ENCODE results near the gene AGT. TPM values are rescaled to one million over a fixed set of nuclear protein-coding genes. Genes with fewer than 3 reads are reported as not detected.
A peak's percentile ranks its signal among the peaks of the same experiment; 100 is the strongest.

The AGT gene
- total and polyA plus RNA-seq, 2 experiments from 2014 or later, result 0.11 TPM; not detected in 1

DNA sequence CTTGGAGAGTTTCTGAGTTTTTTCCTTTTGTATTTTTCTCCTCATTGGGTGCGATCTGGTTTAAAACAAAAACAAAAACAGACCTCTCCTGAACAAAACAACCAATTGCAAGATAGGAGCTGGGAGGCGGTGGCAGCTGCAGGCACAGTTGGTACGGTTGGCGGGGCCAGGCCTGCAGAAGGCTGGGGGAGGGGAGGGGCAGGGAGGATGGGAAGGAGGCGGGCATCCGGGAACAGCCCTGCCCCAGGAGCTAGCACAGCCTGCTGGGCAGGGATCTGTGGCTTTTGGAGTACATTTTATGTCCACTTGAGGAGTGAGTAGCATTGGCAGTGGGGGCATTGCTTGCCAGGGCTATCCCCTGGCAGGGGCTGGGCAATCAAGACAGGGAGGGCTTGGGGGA is 38.5 kb upstream of the AGT start:
- Histone ChIP-seq H3K4me1 (ENCODE audit: insufficient read depth) (peaks cover 40% of the 10 kb centered on the region), H3K4me3 (peak overlapping the region; percentile 31; the same call in 1 of the 2 replicates), H3K27me3 (ENCODE audit: insufficient read depth) (peaks cover 4% of the 10 kb centered on the region; the same call in 1 of the 2 replicates), H3K9me2 (ENCODE audit: insufficient read depth) (no peaks in the 10 kb centered on the region), H3K27ac (ENCODE audit: low read depth) (no peak overlapping the region), H2AFZ (peak overlapping the region; percentile 63), H3K79me2 (replicated peaks; ENCODE audit: insufficient read depth) (no peaks in the 10 kb centered on the region), H3K36me3 (ENCODE audit: insufficient read depth) (no peaks in the 10 kb centered on the region), H4K20me1 (replicated peaks; ENCODE audit: insufficient read depth) (no peaks in the 10 kb centered on the region), H3F3A (replicated peaks; ENCODE audit: low read depth) (no peaks in the 10 kb centered on the region; the same call in 1 of the 2 replicates), H3K4me2 (peak overlapping the region; percentile 74)
- TF ChIP-seq JUNB (IDR thresholded peaks at IDR 0.05; ENCODE audit: unreplicated experiment) (no peak), EZH2phosphoT487 (IDR thresholded peaks at IDR 0.05; ENCODE audit: unreplicated experiment) (no peak)
- TF ChIP-seq, protein P1, sequence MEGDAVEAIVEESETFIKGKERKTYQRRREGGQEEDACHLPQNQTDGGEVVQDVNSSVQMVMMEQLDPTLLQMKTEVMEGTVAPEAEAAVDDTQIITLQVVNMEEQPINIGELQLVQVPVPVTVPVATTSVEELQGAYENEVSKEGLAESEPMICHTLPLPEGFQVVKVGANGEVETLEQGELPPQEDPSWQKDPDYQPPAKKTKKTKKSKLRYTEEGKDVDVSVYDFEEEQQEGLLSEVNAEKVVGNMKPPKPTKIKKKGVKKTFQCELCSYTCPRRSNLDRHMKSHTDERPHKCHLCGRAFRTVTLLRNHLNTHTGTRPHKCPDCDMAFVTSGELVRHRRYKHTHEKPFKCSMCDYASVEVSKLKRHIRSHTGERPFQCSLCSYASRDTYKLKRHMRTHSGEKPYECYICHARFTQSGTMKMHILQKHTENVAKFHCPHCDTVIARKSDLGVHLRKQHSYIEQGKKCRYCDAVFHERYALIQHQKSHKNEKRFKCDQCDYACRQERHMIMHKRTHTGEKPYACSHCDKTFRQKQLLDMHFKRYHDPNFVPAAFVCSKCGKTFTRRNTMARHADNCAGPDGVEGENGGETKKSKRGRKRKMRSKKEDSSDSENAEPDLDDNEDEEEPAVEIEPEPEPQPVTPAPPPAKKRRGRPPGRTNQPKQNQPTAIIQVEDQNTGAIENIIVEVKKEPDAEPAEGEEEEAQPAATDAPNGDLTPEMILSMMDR (conservative IDR thresholded peaks at IDR 0.05; ENCODE audit: low read depth in 2 of 2), result 0 out of 4 replicates have a peak, but pooled peaks of 1 of the 2 experiments have one; percentile 6
- no peaks in the 10 kb centered on the region for H3K36me3 Mint-ChIP-seq (ENCODE audit: low read depth)
- H3K4me3 Mint-ChIP-seq, result peak overlapping the region; percentile 29; the same call in 2 of the 3 replicates
- peak overlapping the region; percentile 58; the same call in 1 of the 2 replicates for H3K27ac Mint-ChIP-seq
- ATAC-seq (peak; percentile 64), DNase-seq (ENCODE audit: low spot score) (peak; percentile 75)
- no peaks in the 10 kb centered on the region for H3K9me3 Mint-ChIP-seq
- peaks cover 50% of the 10 kb centered on the region for H3K4me1 Mint-ChIP-seq
- peaks cover 26% of the 10 kb centered on the region for H3K27me3 Mint-ChIP-seq (ENCODE audit: insufficient read depth, low read depth, poor library complexity)

DNA sequence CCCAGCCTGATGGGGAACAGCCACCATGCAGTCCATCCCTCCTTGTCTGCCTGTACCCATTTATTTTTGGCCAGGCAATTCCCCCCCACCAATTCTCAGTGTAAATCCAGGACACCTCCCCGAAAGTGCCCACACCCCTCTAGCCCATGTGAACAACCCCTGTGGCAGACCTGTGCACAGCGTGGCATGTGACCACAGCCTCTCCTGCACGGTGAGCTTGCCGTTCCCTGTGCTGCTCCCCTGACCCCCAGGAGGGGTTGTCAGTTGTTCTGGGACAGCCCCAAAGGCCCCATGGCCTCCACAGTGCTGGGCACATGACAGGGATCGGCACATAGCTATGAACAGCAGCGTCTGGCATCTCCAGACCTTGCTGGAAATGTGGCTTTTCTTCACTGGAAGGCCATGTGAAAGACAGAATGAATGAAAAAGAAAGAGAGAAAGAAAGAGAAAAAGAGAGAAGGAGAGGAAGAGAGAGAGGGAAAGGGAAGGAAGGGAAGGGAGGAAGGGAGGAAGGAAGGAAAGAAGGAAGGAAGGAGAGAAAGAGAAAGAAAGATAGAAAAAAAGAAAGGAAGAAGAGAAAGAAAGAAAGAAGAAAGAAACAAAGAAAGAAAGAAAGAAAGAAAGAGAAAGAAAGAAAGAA is 37.2 kb upstream of the AGT start:
- no peak overlapping the region for H3K27ac ChIP-seq (ENCODE audit: low read depth)
- peak overlapping the region; percentile 32; the same call in 1 of the 2 replicates for H2AFZ ChIP-seq
- Mint-ChIP-seq H3K4me3 (peak overlapping the region; percentile 20; the same call in 2 of the 3 replicates), H3K27ac (peak overlapping the region; percentile 14; the same call in 1 of the 2 replicates), H3K9me3 (no peaks in the 10 kb centered on the region), H3K36me3 (ENCODE audit: low read depth) (no peaks in the 10 kb centered on the region), H3K4me1 (peaks cover 52% of the 10 kb centered on the region), H3K27me3 (ENCODE audit: insufficient read depth, low read depth, poor library complexity) (peaks cover 26% of the 10 kb centered on the region)
- peaks cover 4% of the 10 kb centered on the region; the same call in 1 of the 2 replicates for H3K27me3 ChIP-seq (ENCODE audit: insufficient read depth)
- no peaks in the 10 kb centered on the region; the same call in 1 of the 2 replicates for H3F3A ChIP-seq (replicated peaks; ENCODE audit: low read depth)
- ATAC-seq (no peak), DNase-seq (ENCODE audit: low spot score) (no peak)
- H4K20me1 ChIP-seq (replicated peaks; ENCODE audit: insufficient read depth), result no peaks in the 10 kb centered on the region
- 0 out of 2 replicates have a peak overlapping the region, but pooled peaks have one; percentile 26 for H3K4me3 ChIP-seq
- no peaks in the 10 kb centered on the region for H3K36me3 ChIP-seq (ENCODE audit: insufficient read depth)
- peak overlapping the region; percentile 73 for H3K4me2 ChIP-seq
- H3K79me2 ChIP-seq (replicated peaks; ENCODE audit: insufficient read depth), result no peaks in the 10 kb centered on the region
- no peaks in the 10 kb centered on the region for H3K9me2 ChIP-seq (ENCODE audit: insufficient read depth)
- peaks cover 40% of the 10 kb centered on the region for H3K4me1 ChIP-seq (ENCODE audit: insufficient read depth)
- TF ChIP-seq ZNF462 (CRISPR knock-in tag; IDR thresholded peaks at IDR 0.05) (no peak), ZNF331 (CRISPR knock-in tag; IDR thresholded peaks at IDR 0.05; ENCODE audit: low read depth) (no peak), ETS1 (IDR thresholded peaks at IDR 0.05) (no peak)
- TF ChIP-seq, protein P2, sequence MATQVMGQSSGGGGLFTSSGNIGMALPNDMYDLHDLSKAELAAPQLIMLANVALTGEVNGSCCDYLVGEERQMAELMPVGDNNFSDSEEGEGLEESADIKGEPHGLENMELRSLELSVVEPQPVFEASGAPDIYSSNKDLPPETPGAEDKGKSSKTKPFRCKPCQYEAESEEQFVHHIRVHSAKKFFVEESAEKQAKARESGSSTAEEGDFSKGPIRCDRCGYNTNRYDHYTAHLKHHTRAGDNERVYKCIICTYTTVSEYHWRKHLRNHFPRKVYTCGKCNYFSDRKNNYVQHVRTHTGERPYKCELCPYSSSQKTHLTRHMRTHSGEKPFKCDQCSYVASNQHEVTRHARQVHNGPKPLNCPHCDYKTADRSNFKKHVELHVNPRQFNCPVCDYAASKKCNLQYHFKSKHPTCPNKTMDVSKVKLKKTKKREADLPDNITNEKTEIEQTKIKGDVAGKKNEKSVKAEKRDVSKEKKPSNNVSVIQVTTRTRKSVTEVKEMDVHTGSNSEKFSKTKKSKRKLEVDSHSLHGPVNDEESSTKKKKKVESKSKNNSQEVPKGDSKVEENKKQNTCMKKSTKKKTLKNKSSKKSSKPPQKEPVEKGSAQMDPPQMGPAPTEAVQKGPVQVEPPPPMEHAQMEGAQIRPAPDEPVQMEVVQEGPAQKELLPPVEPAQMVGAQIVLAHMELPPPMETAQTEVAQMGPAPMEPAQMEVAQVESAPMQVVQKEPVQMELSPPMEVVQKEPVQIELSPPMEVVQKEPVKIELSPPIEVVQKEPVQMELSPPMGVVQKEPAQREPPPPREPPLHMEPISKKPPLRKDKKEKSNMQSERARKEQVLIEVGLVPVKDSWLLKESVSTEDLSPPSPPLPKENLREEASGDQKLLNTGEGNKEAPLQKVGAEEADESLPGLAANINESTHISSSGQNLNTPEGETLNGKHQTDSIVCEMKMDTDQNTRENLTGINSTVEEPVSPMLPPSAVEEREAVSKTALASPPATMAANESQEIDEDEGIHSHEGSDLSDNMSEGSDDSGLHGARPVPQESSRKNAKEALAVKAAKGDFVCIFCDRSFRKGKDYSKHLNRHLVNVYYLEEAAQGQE (IDR thresholded peaks at IDR 0.05; ENCODE audit: unreplicated experiment), result no peak
